HG02642 (cell line): Measurements from ENCODE around the gene HMCN2.

Experiments
- ATAC-seq: cut with Tn5 transposase; IDR thresholded peaks from one replicate; pipeline ENCODE4 v1.9.1; 2021; ENCODE audit warnings: mild to moderate bottlenecking; ENCODE audit not compliant: unreplicated experiment, poor library complexity

The HMCN2 gene

DNA sequence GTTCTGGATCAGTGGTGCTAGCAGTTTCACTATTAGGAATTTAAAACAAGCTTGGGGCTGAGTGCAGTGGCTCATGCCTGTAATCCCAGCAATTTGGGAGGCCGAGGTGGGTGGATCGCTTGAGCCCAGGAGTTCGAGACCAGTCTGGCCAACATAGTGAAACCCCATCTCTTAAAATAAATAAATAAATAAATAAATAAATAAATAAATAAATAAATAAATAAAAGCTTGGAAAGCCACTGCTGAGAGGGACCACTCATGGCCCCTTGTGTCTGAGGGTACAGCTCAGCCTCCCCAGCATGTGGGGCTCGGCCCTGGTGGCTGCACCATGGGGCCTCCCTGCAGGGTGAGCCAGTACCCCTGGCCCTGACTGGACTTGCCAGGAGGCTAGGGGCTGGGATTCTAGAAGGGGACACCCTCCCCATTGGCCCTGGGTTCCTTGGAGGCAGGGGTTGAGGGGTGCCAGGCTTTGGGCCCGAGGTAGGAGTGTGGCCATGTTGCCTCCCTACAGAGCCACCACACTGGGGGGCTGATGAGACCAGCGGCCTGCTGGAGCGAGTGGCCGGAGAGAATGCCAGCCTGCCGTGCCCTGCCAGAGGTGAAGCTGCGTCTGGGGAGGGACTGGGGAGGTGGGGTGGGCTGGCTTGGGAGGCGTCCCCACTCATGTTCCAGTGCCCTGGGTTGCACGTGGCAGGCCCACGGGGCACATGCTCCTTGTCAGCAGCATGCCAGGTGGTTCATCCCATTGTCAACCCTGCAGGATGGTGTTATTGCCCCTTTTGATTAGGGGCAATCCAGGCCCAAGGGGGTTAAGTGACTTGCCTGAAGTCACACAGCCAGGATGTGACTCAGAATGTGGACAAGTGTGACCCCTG is 76.5 kb downstream of the HMCN2 start:
- no peak for ATAC-seq

- no peak for ATAC-seq
These were observed 77.1 kb downstream of the HMCN2 start for GRCh38 chr9:130342714-130343085.

DNA sequence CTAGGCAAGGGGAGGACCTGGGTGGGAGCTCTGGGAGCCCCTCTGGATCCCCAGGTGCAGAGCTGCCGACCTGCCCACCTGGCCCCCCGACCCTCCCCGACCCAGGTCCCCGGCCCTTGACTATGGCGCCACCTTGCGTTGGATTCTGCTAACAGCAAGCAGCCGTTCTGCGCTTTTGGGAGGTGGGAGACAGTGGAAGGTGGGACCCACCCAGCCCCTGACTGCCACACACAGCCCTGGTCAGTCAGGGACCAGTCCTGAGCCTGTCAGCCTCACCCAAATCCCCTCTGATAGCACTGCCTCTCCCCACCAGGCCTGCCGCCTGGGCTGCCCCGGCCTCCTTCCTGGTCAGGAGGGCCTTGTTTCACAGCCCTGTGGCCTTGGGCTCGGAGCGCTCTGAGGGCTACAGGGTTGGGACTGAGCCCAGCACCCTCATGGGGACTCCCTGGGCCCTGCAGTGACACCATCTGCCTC is 77.9 kb downstream of the HMCN2 start:
- ATAC-seq = no peak

DNA sequence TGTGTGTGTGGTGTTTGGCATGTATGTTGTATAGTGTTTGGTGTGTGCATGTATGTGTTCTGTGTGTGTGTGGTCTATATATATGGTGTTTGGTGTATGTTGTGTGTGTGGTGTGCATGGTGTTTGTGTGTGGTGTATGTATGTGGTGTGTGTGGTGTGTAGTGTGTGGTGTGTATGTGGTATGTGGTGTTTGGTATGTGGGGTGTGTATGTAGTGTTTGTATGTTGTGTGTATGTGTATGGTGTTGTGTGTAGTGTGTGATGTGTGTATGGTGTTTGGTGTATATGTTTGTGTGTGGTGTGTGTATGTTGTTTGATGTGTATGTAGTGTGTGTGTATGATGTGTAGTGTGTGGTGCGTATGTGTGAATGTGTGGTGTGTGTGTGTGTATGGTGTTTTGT is 78.8 kb downstream of the HMCN2 start:
- no peak for ATAC-seq

GRCh38 chr9:130345009-130345896 is 79.7 kb downstream of the HMCN2 start:
- ATAC-seq = no peak

GRCh38 chr9:130345897-130346385 is 80.4 kb downstream of the HMCN2 start:
- ATAC-seq = no peak

DNA sequence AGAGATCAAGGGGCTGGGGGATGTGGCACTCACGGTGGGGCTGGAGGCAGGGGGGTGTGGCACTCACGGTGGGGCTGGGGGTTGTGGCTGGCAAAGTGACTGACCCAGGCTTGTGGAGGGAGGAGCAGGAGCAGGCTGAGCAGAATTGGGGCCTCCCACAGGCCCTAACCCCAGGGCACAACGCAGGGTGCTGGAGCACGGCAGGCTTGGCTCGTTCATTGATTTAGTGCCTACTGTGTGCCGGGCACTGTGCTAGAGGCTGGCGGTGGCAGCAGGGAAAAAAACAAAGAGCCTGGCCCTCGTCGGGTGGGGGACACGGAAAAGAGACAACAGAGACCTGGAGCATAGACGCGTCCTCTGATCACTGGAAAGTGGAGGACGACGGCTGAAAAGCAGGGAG is 80.9 kb downstream of the HMCN2 start:
- ATAC-seq = no peak

DNA sequence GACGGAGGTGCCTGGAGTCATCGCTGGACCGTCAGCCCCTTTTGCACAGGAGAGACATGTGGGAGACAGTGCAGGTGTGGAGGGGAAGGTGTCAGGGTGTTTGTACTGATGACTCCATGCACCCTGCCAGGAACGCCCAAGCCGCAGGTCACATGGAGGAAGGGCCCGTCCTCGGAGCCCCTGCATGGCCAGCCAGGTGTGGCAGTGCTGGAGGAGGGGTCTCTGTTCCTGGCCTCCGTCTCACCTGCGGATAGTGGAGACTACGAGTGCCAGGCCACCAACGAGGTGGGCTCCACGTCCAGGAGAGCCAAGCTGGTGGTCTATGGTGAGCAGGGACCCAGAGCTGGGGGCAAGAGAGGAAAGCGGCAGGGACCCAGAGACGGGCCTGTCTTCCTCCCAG is 81.5 kb downstream of the HMCN2 start:
- ATAC-seq = no peak

GRCh38 chr9:130347931-130348330 is 82.4 kb downstream of the HMCN2 start:
- no peak for ATAC-seq

GRCh38 chr9:130348341-130348740 is 82.8 kb downstream of the HMCN2 start:
- no peak for ATAC-seq

DNA sequence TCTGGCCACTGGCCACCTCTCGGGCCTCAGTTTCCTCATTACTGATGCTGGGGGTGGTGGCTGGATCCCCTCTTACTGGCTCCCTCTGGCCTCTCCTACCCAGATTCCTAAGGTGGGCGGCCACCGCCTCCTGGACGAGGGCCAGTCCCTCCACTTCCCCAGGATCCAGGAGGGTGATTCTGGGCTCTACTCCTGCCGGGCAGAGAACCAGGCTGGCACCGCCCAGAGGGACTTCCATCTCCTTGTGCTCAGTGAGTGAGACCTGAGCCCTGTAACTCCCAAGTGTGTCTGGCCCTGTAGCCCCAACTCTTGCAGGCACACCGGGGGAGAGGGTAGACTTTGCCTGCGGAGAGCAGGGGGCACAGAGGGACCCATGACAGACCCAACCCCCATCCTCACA is 83.3 kb downstream of the HMCN2 start:
- ATAC-seq = no peak

- no peak for ATAC-seq
These were observed 83.8 kb downstream of the HMCN2 start for GRCh38 chr9:130349398-130349797.

DNA sequence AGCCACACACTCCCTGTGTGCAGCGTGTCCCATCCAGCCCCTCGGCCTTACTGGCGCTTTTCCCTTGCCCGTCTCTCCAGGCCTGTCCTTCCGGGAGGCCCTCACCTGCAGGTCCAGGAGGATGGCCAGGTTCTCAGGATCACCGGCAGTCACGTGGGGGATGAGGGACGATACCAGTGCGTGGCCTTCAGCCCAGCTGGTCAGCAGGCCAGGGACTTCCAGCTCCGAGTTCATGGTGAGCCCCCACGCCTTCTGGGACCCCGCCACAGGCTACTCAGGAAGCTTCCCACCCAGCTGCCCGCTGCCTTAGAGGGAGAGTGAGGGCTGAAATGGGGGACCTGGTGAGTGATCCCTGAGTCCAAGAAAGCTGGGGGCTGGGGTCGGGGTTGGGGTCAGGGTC is 85.8 kb downstream of the HMCN2 start:
- ATAC-seq = no peak

- ATAC-seq = no peak
These were observed 86.5 kb downstream of the HMCN2 start for GRCh38 chr9:130352081-130352480.

DNA sequence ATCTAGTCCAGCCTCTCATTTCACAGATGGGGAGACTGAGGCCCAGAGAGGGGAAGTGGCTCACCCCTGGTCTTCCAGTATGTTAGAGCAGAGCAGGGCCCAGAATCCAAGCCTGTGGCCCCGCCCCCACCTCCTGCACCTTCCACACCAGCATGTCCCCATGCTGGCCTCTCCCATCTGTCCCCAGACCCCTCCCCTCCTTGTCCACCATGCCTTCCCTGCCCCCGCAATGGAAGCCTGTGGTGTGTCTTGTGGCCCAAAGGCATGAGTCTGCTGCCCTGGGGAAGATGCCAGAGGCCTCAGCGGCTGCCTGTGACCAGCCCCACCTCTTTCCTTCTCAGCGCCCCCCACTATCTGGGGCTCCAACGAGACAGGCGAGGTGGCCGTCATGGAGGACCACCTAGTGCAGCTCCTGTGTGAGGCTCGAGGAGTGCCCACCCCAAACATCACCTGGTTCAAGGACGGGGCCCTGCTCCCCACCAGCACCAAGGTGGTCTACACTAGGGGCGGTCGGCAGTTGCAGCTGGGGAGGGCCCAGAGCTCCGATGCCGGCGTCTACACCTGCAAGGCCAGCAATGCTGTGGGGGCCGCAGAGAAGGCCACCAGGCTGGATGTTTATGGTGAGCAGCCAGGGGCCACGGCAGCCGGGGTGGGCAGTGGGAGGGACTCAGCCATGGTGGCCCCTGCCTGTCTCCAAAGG is 87.2 kb downstream of the HMCN2 start:
- no peak for ATAC-seq

- no peak for ATAC-seq
These were observed 88.8 kb downstream of the HMCN2 start for GRCh38 chr9:130354378-130354777.

- no peak for ATAC-seq
These were observed 89.2 kb downstream of the HMCN2 start for GRCh38 chr9:130354806-130355205.

DNA sequence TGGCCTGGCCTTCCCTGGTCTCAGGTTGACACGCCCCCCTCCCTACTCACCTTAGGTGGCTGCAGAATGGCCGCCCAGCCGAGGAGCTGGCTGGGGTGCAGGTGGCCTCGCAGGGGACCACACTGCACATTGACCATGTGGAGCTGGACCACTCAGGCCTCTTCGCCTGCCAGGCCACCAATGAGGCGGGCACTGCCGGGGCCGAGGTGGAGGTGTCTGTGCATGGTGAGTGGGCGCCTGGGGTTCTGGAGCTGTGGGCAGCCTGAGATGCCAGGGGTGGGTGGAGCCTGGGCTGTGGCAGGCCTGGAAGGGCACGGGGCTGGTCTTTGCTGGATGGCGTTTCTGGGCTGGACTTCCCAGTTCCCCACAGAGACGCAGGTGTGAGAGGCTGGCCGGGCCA is 90.5 kb downstream of the HMCN2 start:
- ATAC-seq = no peak

- no peak for ATAC-seq
These were observed 91.5 kb downstream of the HMCN2 start for GRCh38 chr9:130356877-130357584.

DNA sequence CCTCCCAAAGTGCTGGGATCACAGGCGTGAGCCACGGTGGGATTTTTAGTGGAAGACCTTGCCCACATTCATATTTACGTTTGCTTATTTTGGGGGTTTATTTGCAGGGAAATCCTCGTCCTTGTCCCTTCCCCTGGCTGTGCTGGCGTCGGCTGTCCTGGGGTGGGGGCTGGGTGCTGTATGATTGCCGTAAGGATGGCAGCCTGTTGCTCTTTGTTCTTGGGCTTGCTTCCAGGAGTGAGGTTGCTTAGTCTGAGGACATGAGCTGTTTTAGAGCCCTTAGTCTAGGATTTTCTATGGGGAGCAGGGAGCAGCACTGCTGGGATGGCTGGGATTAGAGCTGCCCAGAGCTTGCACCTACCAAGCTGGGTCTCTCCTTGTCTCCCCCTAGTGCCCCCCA is 93.4 kb downstream of the HMCN2 start:
- ATAC-seq = no peak
